Activated CD8-positive, alpha-beta memory T cell treated with anti-CD3 and anti-CD28 coated beads, Interleukin-2, amount 50 U/mL, for 1 hour (primary cell): ENCODE measurements around the gene NCKAP1.
"Not testable (repeated sequence)": the region's sequence is repeated elsewhere in the genome, so short reads cannot be mapped to it uniquely, and the experiment has no call there.

Source experiments
- DNase-seq: peaks from one replicate; pipeline ENCODE4 v3.0.0-alpha.2; 2020; ENCODE audit errors: extremely low read depth

NCKAP1 gene

GRCh38 chr2:182912518-182912915 is 125.7 kb downstream of the NCKAP1 start:
- no peak for DNase-seq

GRCh38 chr2:182911813-182912517 is 126.3 kb downstream of the NCKAP1 start:
- DNase-seq: no peak

GRCh38 chr2:182910965-182911364 is 127.3 kb downstream of the NCKAP1 start:
- no peak for DNase-seq

- DNase-seq: no peak
Observed at GRCh38 chr2:182907081-182907830, 131.0 kb downstream of the NCKAP1 start.

DNA sequence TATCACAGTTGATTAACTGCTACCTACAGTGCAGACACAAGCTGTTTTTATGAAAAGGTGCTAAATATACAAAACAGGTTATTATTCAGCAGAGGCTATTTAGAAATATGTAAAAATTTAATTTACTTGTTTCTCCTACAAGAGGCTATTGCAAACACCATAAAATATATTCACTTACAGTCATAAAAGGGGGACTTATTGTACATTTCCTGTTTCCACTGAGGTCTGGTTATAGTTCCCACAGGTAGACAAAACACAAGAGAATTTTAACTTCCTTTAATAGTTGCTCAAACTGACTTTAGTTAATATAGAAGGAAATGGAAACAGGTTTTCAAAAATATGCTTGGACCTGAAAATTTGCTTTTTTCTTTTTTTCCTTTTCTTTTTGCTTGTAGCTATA is 131.8 kb downstream of the NCKAP1 start:
- no peak for DNase-seq

GRCh38 chr2:182904844-182905243 is 133.4 kb downstream of the NCKAP1 start:
- no peak for DNase-seq

GRCh38 chr2:182903566-182903965 is 134.7 kb downstream of the NCKAP1 start:
- no peak for DNase-seq

DNA sequence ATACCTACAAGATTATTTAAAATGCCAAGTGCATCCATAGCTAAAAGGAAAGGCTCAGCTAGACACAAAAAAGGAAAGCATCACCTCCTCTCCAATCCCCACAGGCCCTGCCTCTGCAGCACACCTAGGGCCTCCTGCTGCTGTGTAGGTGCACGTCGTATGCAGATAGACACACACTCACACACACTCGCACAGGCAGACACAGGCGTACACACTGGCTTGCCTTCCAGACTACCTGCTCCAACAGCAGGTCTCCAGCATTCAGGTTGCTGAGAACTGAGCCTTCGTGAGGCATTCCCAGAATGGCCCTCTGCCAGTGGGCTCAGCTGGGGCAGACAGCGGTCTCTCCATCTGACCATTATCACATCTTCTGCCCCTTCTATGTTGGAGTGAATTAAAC is 136.5 kb downstream of the NCKAP1 start:
- no peak for DNase-seq

GRCh38 chr2:182898718-182899117 is 139.5 kb downstream of the NCKAP1 start:
- no peak for DNase-seq

GRCh38 chr2:182897137-182897536 is 141.1 kb downstream of the NCKAP1 start:
- DNase-seq: no peak

- no peak for DNase-seq
Observed at GRCh38 chr2:182895798-182896197, 142.5 kb downstream of the NCKAP1 start.

- no peak for DNase-seq
Observed at GRCh38 chr2:182895169-182895568, 143.1 kb downstream of the NCKAP1 start.

GRCh38 chr2:182894174-182894573 is 144.1 kb downstream of the NCKAP1 start:
- no peak for DNase-seq

DNA sequence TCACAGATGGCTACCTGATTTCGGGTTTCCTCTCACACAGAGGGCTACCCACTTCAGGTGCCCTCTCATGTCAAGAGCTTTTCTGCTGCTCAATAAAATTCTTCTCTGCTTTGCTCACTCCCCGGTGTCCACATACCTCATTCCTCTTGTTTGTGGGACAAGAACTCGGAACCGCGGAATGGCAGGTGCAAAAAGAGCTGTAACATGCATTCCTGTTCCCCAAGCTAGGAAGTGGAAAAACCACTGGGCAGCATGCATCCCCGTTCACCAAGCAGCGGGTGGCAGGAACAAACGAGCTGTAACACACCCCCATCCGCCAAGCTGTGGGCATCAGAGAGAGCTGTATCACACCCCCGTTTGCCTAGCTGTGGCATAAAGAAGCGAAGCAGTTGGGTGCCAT is 144.6 kb downstream of the NCKAP1 start:
- DNase-seq: no peak

GRCh38 chr2:182893035-182893434 is 145.2 kb downstream of the NCKAP1 start:
- DNase-seq: not testable (repeated sequence)

DNA sequence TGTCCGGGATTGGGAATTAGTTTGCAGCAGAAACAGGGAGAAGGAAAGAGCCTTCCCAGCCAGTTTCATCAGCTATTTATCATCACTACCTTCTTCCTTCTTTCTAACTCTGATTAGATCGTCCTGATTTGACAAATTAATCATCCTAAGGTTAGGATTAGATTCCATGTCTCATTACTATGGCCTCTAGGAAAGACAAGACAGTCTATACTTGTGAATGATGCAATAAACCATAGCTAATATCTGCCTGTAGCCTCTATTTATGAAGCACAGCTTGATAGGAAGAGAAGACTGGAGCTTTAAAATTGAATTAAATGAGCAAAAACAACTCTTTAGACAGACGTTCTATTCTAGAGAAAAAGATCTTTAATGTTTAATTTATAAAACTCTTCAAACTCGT is 146.6 kb downstream of the NCKAP1 start:
- DNase-seq: no peak

DNA sequence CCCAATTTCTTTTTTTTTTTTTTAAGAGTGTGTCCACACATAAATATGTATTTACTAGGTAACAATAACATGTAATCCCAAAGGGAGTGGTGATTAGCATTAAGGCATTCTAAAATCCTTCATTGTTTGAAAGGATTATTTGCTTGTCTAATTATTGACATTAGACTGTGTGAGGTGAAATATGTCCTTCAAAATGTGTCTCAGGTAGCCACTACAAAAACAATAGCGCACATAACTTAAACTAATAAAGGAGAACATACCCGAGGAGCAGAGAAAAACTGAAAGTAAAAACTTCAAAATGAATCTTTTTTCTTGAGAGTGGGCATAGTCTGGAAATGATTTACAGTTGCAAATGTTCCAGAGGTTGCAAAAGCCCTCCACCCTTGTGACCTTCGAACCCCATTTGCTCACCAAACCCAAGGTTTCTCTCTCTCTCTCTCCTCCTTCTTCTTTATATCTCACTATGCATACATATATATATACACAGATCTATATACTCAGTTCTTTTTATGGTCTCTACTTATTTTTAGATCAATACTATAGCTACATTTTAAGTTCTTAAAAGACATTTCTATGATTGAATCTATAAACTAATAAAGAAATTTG is 147.4 kb downstream of the NCKAP1 start:
- no peak for DNase-seq

DNA sequence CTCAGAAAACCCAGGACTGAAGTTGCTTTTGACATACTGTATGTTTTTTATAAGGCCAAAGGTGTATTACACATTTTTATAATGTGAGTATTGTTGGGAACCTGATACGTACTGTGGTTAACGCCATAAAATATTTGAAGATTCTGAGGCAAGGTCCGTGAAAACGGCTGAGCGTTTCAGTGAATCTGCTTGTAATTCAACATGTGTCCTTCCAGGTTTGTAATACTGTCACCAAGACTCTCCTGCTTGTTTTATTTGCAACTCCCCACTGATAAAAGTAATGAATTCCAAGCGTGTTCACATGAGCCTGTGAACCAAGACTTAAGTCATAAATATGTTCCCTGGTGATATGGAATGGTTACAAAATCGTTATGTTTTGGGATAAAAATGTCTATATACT is 148.0 kb downstream of the NCKAP1 start:
- DNase-seq: no peak

- no peak for DNase-seq
Observed at GRCh38 chr2:182887753-182888415, 150.4 kb downstream of the NCKAP1 start.

DNA sequence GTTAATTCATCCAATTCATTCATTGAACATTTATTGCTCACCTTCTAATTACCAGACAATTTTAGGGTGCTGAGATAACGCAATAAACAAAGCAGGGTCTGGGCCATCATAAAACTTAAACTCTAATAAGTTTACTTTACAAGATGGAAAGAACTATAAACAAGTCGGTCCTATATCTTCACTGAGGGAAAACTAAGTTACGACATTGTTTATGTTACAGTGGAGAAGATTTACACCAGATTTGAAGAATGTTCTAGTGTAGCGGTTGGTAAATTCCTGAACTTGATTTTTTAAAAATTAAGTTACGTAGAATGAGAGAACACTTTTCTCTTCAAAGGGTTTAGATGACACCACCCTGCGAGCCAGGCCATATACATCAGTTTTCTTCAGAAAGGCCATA is 151.2 kb downstream of the NCKAP1 start:
- no peak for DNase-seq

GRCh38 chr2:182885771-182886170 is 152.5 kb downstream of the NCKAP1 start:
- DNase-seq: no peak

DNA sequence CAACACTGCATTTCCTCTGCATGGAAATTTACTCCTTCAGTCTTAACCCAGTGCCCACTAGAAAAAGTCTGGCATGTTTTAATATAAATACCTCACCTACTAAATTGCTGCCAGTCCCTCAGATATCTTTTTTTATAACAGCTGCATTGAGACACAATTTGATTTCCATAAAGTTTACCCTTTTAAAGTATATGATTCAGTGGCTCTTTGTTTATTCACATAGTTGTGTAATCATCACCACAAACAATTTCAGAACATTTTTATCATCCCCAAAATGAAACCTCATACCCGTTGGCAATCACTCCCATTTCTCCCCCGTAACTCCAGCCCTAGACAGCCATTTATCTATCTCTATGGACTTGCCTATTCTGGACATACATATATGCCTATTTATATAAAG is 154.8 kb downstream of the NCKAP1 start:
- no peak for DNase-seq
